Inflammatory macrophage treated with lipopolysaccharide for 4 hours (primary cell): ENCODE measurements around the gene NOL7.

ENCODE experiments used
- DNase-seq: peaks from one replicate; pipeline ENCODE4 v3.0.0-alpha.2; 2020

Gene NOL7

GRCh38 chr6:13614926-13615791 lies at the start of gene NOL7:
TSS of gene NOL7 (plus strand) at chr6:13615335. CDS start at chr6:13615359, 24 bp downstream.
- peak; percentile 99 for DNase-seq

GRCh38 chr6:13565921-13566320 lies 49.2 kb upstream of the NOL7 start:
- DNase-seq: no peak

GRCh38 chr6:13566500-13566899 lies 48.6 kb upstream of the NOL7 start:
- DNase-seq: no peak

- no peak for DNase-seq
Observed at GRCh38 chr6:13568970-13569369, 46.2 kb upstream of the NOL7 start.

GRCh38 chr6:13572240-13572639 lies 42.9 kb upstream of the NOL7 start:
- no peak for DNase-seq

- no peak for DNase-seq
Observed at GRCh38 chr6:13572951-13573654, 42.0 kb upstream of the NOL7 start.

GRCh38 chr6:13573669-13574110 lies 41.4 kb upstream of the NOL7 start:
- DNase-seq: peak; percentile 33

- peak; percentile 91 for DNase-seq
Observed at GRCh38 chr6:13574149-13574570, 41.0 kb upstream of the NOL7 start.

GRCh38 chr6:13574571-13575376 lies 40.4 kb upstream of the NOL7 start, which contains the start of gene SIRT5:
TSS of gene SIRT5 (plus strand) at chr6:13574601. CDS start at chr6:13584111, 9,510 bp downstream.
- DNase-seq: peak; percentile 67

GRCh38 chr6:13575377-13575775 lies 39.8 kb upstream of the NOL7 start:
- DNase-seq: no peak

GRCh38 chr6:13576017-13576416 lies 39.1 kb upstream of the NOL7 start:
- DNase-seq: no peak

- DNase-seq: no peak
Observed at GRCh38 chr6:13577926-13578325, 37.2 kb upstream of the NOL7 start.

- peak; percentile 8 for DNase-seq
Observed at GRCh38 chr6:13579911-13580310, 35.2 kb upstream of the NOL7 start.

GRCh38 chr6:13581700-13582229 lies 33.4 kb upstream of the NOL7 start:
- DNase-seq: peak; percentile 27

- DNase-seq: no peak
Observed at GRCh38 chr6:13586603-13587542, 28.3 kb upstream of the NOL7 start.

GRCh38 chr6:13589801-13590200 lies 25.3 kb upstream of the NOL7 start:
- DNase-seq: no peak

- no peak for DNase-seq
Observed at GRCh38 chr6:13590574-13591153, 24.5 kb upstream of the NOL7 start.

- no peak for DNase-seq
Observed at GRCh38 chr6:13591205-13591921, 23.8 kb upstream of the NOL7 start.

GRCh38 chr6:13593103-13593502 lies 22.0 kb upstream of the NOL7 start:
- no peak for DNase-seq

GRCh38 chr6:13593720-13594119 lies 21.4 kb upstream of the NOL7 start:
- DNase-seq: no peak

- no peak for DNase-seq
Observed at GRCh38 chr6:13597073-13597472, 18.1 kb upstream of the NOL7 start.
